Left cardiac atrium (tissue), 4 donors: ENCODE data around the gene CASK. TPM values are rescaled to one million over a fixed set of nuclear protein-coding genes. Genes with fewer than 3 reads are reported as not detected.

Source experiments
- ATAC-seq, 2 donors: fragments of 200-7000 bp; cut with Tn5 transposase; one replicate each; pipeline ENCODE4 v1.9.1; 2020; ENCODE audit warnings: mild to moderate bottlenecking in 2 of 2, moderate library complexity in 2 of 2
- DNase-seq: peaks from one replicate; pipeline ENCODE4 v3.0.0-alpha.2; 2020
- intact Hi-C, 2 donors: fragments of 100-400 bp; cut with DNase I; formaldehyde crosslinking; loops; one replicate each; pipeline versions ENCODE4 v1.14.1 to v1.15.1; 2022 to 2023
- total RNA-seq, 2 donors: library from RNA; stranded (reverse); fragmentation: NEBNext Ultra II Directional; extraction: Animal tissue kit (Norgen Biotek cat#: 25700); gene quantifications; one replicate each; pipeline ENCODE4 v1.2.1, GENCODE V29; 2021
- donor health status: DM: no; HTN: yes; CAD: no.
- donor health status: DM: no; HTN: yes; CAD: no; lungs with severe emphysema.
- donor health status: DM: yes; HTN: yes; CAD: no.
- donor health status: Dilated cardiomyopathy.

Gene CASK
- total RNA-seq, 2 donors from 2014 or later, result 15.0 to 23.2 TPM

- intact Hi-C loops, result no loop called here
- no peak for DNase-seq
Observed at GRCh38 chrX:41919870-41920269, 3.5 kb downstream of the CASK start.

GRCh38 chrX:41917517-41917916 is 5.8 kb downstream of the CASK start:
- intact Hi-C loops, result no loop called here
- ATAC-seq, result no peak
- DNase-seq, result no peak

More at GRCh38 chrX:41919870-41920269, 3.5 kb downstream of the CASK start:
- ATAC-seq, result no peak

GRCh38 chrX:41913476-41913875 is 9.9 kb downstream of the CASK start:
- ATAC-seq (no peak), DNase-seq (no peak)
- intact Hi-C loops, result no loop called here

- intact Hi-C loops, result no loop called here
- no peak for DNase-seq
- no peak for ATAC-seq
Observed at GRCh38 chrX:41912923-41913322, 10.4 kb downstream of the CASK start.

GRCh38 chrX:41909068-41909467 is 14.3 kb downstream of the CASK start:
- ATAC-seq, result no peak
- intact Hi-C loops, result no loop called here
- no peak for DNase-seq

- ATAC-seq, result no peak
- no peak for DNase-seq
- intact Hi-C loops, result no loop called here
Observed at GRCh38 chrX:41906515-41907187, 16.7 kb downstream of the CASK start.

- no peak for ATAC-seq
- DNase-seq, result no peak
- intact Hi-C loops, result no loop called here
Observed at GRCh38 chrX:41903544-41903943, 19.8 kb downstream of the CASK start.

- intact Hi-C loops, result no loop called here
- DNase-seq, result no peak
- no peak for ATAC-seq
Observed at GRCh38 chrX:41900321-41900720, 23.0 kb downstream of the CASK start.

GRCh38 chrX:41895826-41896225 is 27.5 kb downstream of the CASK start:
- no peak for DNase-seq
- no peak for ATAC-seq
- intact Hi-C loops, result no loop called here

GRCh38 chrX:41890026-41890423 is 33.3 kb downstream of the CASK start:
- intact Hi-C loops, result no loop called here
- no peak for DNase-seq
- no peak for ATAC-seq

GRCh38 chrX:41889317-41890025 is 33.9 kb downstream of the CASK start:
- intact Hi-C loops, result no loop called here
- ATAC-seq, result peak in 1 of 2 donors; percentile 31

GRCh38 chrX:41887691-41888090 is 35.7 kb downstream of the CASK start:
- DNase-seq, result no peak
- no peak for ATAC-seq
- intact Hi-C loops, result no loop called here

More at GRCh38 chrX:41889317-41890025, 33.9 kb downstream of the CASK start:
- no peak for DNase-seq

- no peak for DNase-seq
- no peak for ATAC-seq
- intact Hi-C loops, result no loop called here
Observed at GRCh38 chrX:41885724-41886123, 37.6 kb downstream of the CASK start.

- ATAC-seq, result no peak
- no peak for DNase-seq
- intact Hi-C loops, result no loop called here
Observed at GRCh38 chrX:41881166-41881565, 42.2 kb downstream of the CASK start.

GRCh38 chrX:41877167-41877566 is 46.2 kb downstream of the CASK start:
- ATAC-seq, result no peak
- intact Hi-C loops, result no loop called here

GRCh38 chrX:41875142-41875541 is 48.2 kb downstream of the CASK start:
- no peak for ATAC-seq

More at GRCh38 chrX:41877167-41877566, 46.2 kb downstream of the CASK start:
- DNase-seq, result no peak

GRCh38 chrX:41870719-41871151 is 52.6 kb downstream of the CASK start:
- intact Hi-C loops, result no loop called here
- DNase-seq (no peak), ATAC-seq (no peak)

More at GRCh38 chrX:41875142-41875541, 48.2 kb downstream of the CASK start:
- intact Hi-C loops, result no loop called here
- no peak for DNase-seq

GRCh38 chrX:41868392-41868977 is 54.9 kb downstream of the CASK start:
- intact Hi-C loops, result no loop called here
- no peak for ATAC-seq
- DNase-seq, result no peak

- ATAC-seq, result no peak
- no peak for DNase-seq
- intact Hi-C loops, result no loop called here
Observed at GRCh38 chrX:41863343-41864203, 59.8 kb downstream of the CASK start.
